PFSK-1 (cell line): ENCODE data around the gene DNAJB7.

Experiments used
- FOXP2 ChIP-seq: optimal IDR thresholded peaks from 2 replicates; pipeline ENCODE3; 2011; ENCODE audit warnings: borderline replicate concordance, control low read depth, inconsistent platforms; ENCODE audit not compliant: insufficient read depth; ENCODE audit errors: extremely low read length, extremely low read depth
- POLR2AphosphoS5 ChIP-seq: IDR thresholded peaks from 2 replicates; pipeline ENCODE4 v1.6.1; 2012; ENCODE audit warnings: low read depth, mild to moderate bottlenecking, control low read depth, low read length, moderate library complexity
- REST ChIP-seq, 2 experiments: IDR thresholded peaks; 2 replicates each; pipeline versions ENCODE4 v1.6.1 to v1.8.0; 2011 to 2012; ENCODE audit warnings: low read depth in 2 of 2, low read length in 2 of 2, control low read depth in 1 of 2, inconsistent platforms in 1 of 2, mild to moderate bottlenecking in 1 of 2, moderate library complexity in 1 of 2; ENCODE audit not compliant: insufficient read depth in 1 of 2
- SIN3A ChIP-seq: IDR thresholded peaks from 2 replicates; pipeline ENCODE4 v1.6.1; 2012; ENCODE audit warnings: mild to moderate bottlenecking, low read length, moderate library complexity, borderline replicate concordance; ENCODE audit not compliant: insufficient read depth
- TAF1 ChIP-seq: IDR thresholded peaks from 2 replicates; pipeline ENCODE4 v1.6.1; 2012; ENCODE audit warnings: low read length, control low read depth, borderline replicate concordance; ENCODE audit not compliant: insufficient read depth

Gene DNAJB7

GRCh38 chr22:40874016-40874415, 12.1 kb upstream of the DNAJB7 start:
- no peak for TF ChIP-seq POLR2AphosphoS5
- no peak for TF ChIP-seq SIN3A
- no peak for TF ChIP-seq TAF1
- TF ChIP-seq FOXP2, result no peak
- no peak for TF ChIP-seq REST (IDR thresholded peaks at IDR 0.05; ENCODE audit: insufficient read depth in 1 of 2, low read depth in 2 of 2, low read length in 2 of 2)

- no peak for TF ChIP-seq FOXP2
- TF ChIP-seq POLR2AphosphoS5, result no peak
- TF ChIP-seq SIN3A, result no peak
- TF ChIP-seq REST (IDR thresholded peaks at IDR 0.05; ENCODE audit: insufficient read depth in 1 of 2, low read depth in 2 of 2, low read length in 2 of 2), result no peak
- TF ChIP-seq TAF1, result no peak
Observed at GRCh38 chr22:40867109-40867508, 5.2 kb upstream of the DNAJB7 start.

GRCh38 chr22:40862537-40862936, 624 bp upstream of the DNAJB7 start:
- no peak for TF ChIP-seq FOXP2
- TF ChIP-seq SIN3A, result no peak
- no peak for TF ChIP-seq POLR2AphosphoS5
- TF ChIP-seq REST (IDR thresholded peaks at IDR 0.05; ENCODE audit: insufficient read depth in 1 of 2, low read depth in 2 of 2, low read length in 2 of 2), result no peak
- TF ChIP-seq TAF1, result no peak

GRCh38 chr22:40857309-40857855, 4.5 kb downstream of the DNAJB7 start:
- TF ChIP-seq POLR2AphosphoS5, result no peak
- TF ChIP-seq SIN3A, result no peak
- no peak for TF ChIP-seq FOXP2
- TF ChIP-seq REST (IDR thresholded peaks at IDR 0.05; ENCODE audit: insufficient read depth in 1 of 2, low read depth in 2 of 2, low read length in 2 of 2), result no peak
- TF ChIP-seq TAF1, result no peak
